IMR-90 (cell line): ENCODE measurements around the gene ASF1A.

Experiments
- MAFK ChIP-seq: IDR thresholded peaks from 2 replicates; pipeline ENCODE4 v1.6.1; 2012; ENCODE audit warnings: low read depth, low read length, improper control_type of control experiment
- MAZ ChIP-seq: IDR thresholded peaks from 2 replicates; pipeline ENCODE4 v1.6.1; 2012; ENCODE audit warnings: low read depth, mild to moderate bottlenecking, low read length, improper control_type of control experiment, moderate library complexity, borderline replicate concordance
- MXI1 ChIP-seq: IDR thresholded peaks from 2 replicates; pipeline ENCODE4 v1.6.1; 2012; ENCODE audit warnings: low read depth, mild to moderate bottlenecking, low read length, moderate library complexity, borderline replicate concordance
- POLR2A ChIP-seq: IDR thresholded peaks from 2 replicates; pipeline ENCODE4 v1.6.1; 2012; ENCODE audit warnings: mild to moderate bottlenecking, low read depth, low read length
- RAD21 ChIP-seq: IDR thresholded peaks from 2 replicates; pipeline ENCODE4 v1.6.1; 2012; ENCODE audit warnings: low read length, improper control_type of control experiment
- RFX5 ChIP-seq: IDR thresholded peaks from 2 replicates; pipeline ENCODE4 v1.8.0; 2012; ENCODE audit warnings: low read depth, mild to moderate bottlenecking, low read length, moderate library complexity
- SMC3 ChIP-seq: fragments of 150-350 bp; IDR thresholded peaks from 2 replicates; pipeline ENCODE4 v1.6.1; 2016; ENCODE audit warnings: low read depth, mild to moderate bottlenecking, antibody characterized with exemption, low read length, moderate library complexity
- TF ChIP-seq, protein P1 (sequence below): fragments of 150-350 bp; IDR thresholded peaks from 2 replicates; pipeline ENCODE4 v1.6.1; 2017; ENCODE audit warnings: mild to moderate bottlenecking, antibody characterized with exemption, low read length, low read depth
- TF ChIP-seq, protein P2 (sequence below): conservative IDR thresholded peaks from 2 replicates; pipeline ENCODE4 v1.5.1; 2012; ENCODE audit warnings: mild to moderate bottlenecking, low read depth, low read length, improper control_type of control experiment

DNA sequence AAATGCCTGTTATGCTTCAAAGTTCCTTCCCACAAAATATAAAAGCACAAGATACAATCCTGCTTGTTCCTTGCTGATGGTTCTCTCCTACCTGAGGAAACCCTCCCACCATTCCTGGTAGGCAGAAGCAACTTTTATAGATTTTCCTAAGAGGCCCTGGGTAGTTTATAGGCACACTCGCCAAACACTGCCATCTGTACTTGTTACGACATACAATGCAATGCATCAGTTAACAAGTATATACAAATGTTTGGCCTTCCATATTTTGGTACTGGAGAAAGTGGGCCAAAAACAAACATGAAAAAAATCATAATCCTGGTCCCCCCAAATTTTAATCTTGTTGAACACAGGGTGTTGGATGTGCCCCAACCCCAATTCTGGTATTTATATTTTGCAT lies 24.4 kb downstream of the ASF1A start:
- TF ChIP-seq, protein P1, sequence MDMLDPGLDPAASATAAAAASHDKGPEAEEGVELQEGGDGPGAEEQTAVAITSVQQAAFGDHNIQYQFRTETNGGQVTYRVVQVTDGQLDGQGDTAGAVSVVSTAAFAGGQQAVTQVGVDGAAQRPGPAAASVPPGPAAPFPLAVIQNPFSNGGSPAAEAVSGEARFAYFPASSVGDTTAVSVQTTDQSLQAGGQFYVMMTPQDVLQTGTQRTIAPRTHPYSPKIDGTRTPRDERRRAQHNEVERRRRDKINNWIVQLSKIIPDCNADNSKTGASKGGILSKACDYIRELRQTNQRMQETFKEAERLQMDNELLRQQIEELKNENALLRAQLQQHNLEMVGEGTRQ = no peak
- TF ChIP-seq MAZ (no peak), RAD21 (no peak), SMC3 (no peak), MAFK (no peak), POLR2A (no peak), RFX5 (no peak), MXI1 (no peak)
- TF ChIP-seq, protein P2, sequence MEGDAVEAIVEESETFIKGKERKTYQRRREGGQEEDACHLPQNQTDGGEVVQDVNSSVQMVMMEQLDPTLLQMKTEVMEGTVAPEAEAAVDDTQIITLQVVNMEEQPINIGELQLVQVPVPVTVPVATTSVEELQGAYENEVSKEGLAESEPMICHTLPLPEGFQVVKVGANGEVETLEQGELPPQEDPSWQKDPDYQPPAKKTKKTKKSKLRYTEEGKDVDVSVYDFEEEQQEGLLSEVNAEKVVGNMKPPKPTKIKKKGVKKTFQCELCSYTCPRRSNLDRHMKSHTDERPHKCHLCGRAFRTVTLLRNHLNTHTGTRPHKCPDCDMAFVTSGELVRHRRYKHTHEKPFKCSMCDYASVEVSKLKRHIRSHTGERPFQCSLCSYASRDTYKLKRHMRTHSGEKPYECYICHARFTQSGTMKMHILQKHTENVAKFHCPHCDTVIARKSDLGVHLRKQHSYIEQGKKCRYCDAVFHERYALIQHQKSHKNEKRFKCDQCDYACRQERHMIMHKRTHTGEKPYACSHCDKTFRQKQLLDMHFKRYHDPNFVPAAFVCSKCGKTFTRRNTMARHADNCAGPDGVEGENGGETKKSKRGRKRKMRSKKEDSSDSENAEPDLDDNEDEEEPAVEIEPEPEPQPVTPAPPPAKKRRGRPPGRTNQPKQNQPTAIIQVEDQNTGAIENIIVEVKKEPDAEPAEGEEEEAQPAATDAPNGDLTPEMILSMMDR = no peak
